ENCODE results near the gene LRRC72.
"Not testable (repeated sequence)": the region's sequence is repeated elsewhere in the genome, so short reads cannot be mapped to it uniquely, and the experiment has no call there.

The LRRC72 gene

GRCh38 chr7:16586081-16586874 lies 59.7 kb downstream of the LRRC72 start:
- no peak for DNase-seq

GRCh38 chr7:16587129-16587528 lies 60.5 kb downstream of the LRRC72 start:
- no peak for DNase-seq

GRCh38 chr7:16587790-16588189 lies 61.2 kb downstream of the LRRC72 start:
- DNase-seq = no peak

GRCh38 chr7:16589881-16590280 lies 63.3 kb downstream of the LRRC72 start:
- DNase-seq = no peak

GRCh38 chr7:16590424-16590823 lies 63.8 kb downstream of the LRRC72 start:
- DNase-seq = no peak

- DNase-seq = no peak
Observed at GRCh38 chr7:16592395-16592794, 65.8 kb downstream of the LRRC72 start.

GRCh38 chr7:16594061-16594460 lies 67.4 kb downstream of the LRRC72 start:
- no peak for DNase-seq

GRCh38 chr7:16594676-16595075 lies 68.1 kb downstream of the LRRC72 start:
- no peak for DNase-seq

- not testable (repeated sequence) for DNase-seq
Observed at GRCh38 chr7:16595596-16595995, 69.0 kb downstream of the LRRC72 start.

- no peak for DNase-seq
Observed at GRCh38 chr7:16598015-16598414, 71.4 kb downstream of the LRRC72 start.

- DNase-seq = no peak
Observed at GRCh38 chr7:16599860-16600259, 73.2 kb downstream of the LRRC72 start.

GRCh38 chr7:16603633-16604032 lies 77.0 kb downstream of the LRRC72 start:
- no peak for DNase-seq

GRCh38 chr7:16604054-16604453 lies 77.4 kb downstream of the LRRC72 start:
- no peak for DNase-seq

GRCh38 chr7:16606704-16607103 lies 80.1 kb downstream of the LRRC72 start:
- no peak for DNase-seq

GRCh38 chr7:16609842-16610450 lies 83.3 kb downstream of the LRRC72 start:
- DNase-seq = no peak

- no peak for DNase-seq
Observed at GRCh38 chr7:16611711-16612110, 85.1 kb downstream of the LRRC72 start.

- no peak for DNase-seq
Observed at GRCh38 chr7:16615228-16615627, 88.6 kb downstream of the LRRC72 start.

- no peak for DNase-seq
Observed at GRCh38 chr7:16616122-16616521, 89.5 kb downstream of the LRRC72 start.

GRCh38 chr7:16616542-16616941 lies 89.9 kb downstream of the LRRC72 start:
- no peak for DNase-seq

GRCh38 chr7:16619979-16620408 lies 93.4 kb downstream of the LRRC72 start:
- no peak for DNase-seq

- no peak for DNase-seq
Observed at GRCh38 chr7:16626388-16626787, 99.8 kb downstream of the LRRC72 start.

GRCh38 chr7:16627236-16627635 lies 100.6 kb downstream of the LRRC72 start:
- no peak for DNase-seq

GRCh38 chr7:16630654-16631053 lies 104.0 kb downstream of the LRRC72 start:
- no peak for DNase-seq
